ENCODE results near the gene SERTM1. TPM values are rescaled to one million over a fixed set of nuclear protein-coding genes. Genes with fewer than 3 reads are reported as not detected.

SERTM1 gene
- total RNA-seq: not detected in 2 replicates

DNA sequence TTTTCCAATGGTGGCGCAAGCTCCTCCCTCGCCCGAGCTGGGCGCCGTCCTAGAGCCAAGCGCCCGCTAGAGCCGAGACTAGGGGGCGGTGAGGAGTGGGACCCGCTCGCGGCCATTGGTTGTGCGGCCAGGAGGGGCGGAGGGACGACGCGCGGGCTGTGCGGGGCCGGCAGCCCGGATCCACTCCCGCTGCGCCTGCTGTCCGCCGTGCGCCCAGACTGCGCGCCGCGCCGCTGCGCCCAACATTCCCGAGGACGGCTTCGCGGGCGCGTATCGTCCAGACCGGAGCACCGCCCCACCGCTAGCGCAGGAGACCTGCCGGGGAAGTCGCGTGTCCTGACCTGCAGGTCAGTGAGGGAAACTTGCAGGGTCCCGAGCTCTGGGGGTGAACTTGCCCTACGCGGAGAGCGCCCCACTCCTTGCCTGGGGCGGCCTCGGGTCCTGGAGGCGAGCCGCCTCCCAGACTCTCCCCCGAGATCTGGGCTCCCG lies at the start of gene SERTM1:
SERTM1 (plus strand) TSS at position 183 of the 489 bp plus-strand sequence. CDS start 21,059 bp downstream, outside the sequence.

Other genes with a start within 250 kb of the SERTM1 start
- 0.83 and 3.5 TPM in 2 replicates for gene CCNA1, start 241.5 kb upstream of the SERTM1 start, total RNA-seq
- 1.3 and 2.6 TPM in 2 replicates for gene RFXAP, start 145.2 kb downstream of the SERTM1 start, total RNA-seq
- gene SMAD9, start 246.2 kb downstream of the SERTM1 start, total RNA-seq: 5.2 and 9.8 TPM in 2 replicates